SU-DHL-6 (cell line): Measurements from ENCODE around the gene KRTAP10-4.

Experiments
- EZH2phosphoT487 ChIP-seq: fragments of 200-600 bp; sonication (generic), shearing (Covaris generic); conservative IDR thresholded peaks from 2 replicates; pipeline ENCODE4 v1.6.1; 2018; ENCODE audit warnings: mild to moderate bottlenecking, antibody characterized with exemption, low read length, moderate library complexity, mixed read lengths
- TF ChIP-seq, protein P1 (sequence below): fragments of 200-600 bp; sonication (generic); IDR thresholded peaks from one replicate; pipeline ENCODE4 v1.5.1; 2017; ENCODE audit warnings: antibody characterized with exemption, mild to moderate bottlenecking, low read length, moderate library complexity; ENCODE audit not compliant: insufficient read depth, poor library complexity, severe bottlenecking

DNA sequence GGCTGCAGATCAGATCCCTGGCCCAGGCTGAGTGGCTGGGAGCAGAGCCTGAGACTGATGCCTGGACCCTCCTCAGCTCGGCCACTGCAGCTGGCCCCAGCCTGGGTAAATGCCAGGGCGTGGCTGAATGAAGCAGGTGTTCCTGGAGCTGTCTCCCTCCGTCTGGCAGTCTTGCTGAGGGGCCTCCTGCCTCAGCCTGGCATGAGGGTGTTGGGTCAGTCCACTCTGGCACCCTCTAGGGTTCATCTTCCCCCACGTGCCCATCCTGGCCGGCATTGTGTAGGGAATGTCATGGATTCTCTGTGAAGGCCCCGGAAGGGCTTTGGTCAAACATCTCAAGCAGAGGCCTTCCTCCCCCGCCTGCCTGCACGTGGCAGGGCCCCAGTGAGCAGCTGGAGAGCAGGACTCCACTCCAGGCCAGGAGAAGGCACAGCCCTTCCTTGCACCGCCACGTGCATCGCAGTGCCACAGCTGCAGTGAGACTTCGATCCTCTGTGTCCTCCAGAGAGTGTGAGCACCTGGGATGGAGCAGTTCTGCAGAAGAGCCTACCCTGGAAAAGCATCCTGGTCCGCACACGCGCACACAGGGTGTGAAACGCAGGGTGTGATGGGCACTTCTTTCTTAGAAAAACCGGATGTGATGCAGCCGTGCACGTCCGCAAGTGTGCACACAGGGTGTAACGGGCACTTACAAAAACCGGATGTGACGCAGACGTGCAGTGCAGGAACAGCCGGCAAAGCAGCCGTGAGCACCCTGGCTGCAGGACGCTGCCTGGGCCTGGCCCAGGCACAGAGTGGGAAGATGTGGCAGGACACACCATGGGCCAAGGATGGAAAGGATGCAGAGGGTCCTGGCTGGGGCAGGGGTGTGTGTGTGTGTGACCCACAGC lies 4.6 kb upstream of the KRTAP10-4 start:
- TF ChIP-seq, protein P1, sequence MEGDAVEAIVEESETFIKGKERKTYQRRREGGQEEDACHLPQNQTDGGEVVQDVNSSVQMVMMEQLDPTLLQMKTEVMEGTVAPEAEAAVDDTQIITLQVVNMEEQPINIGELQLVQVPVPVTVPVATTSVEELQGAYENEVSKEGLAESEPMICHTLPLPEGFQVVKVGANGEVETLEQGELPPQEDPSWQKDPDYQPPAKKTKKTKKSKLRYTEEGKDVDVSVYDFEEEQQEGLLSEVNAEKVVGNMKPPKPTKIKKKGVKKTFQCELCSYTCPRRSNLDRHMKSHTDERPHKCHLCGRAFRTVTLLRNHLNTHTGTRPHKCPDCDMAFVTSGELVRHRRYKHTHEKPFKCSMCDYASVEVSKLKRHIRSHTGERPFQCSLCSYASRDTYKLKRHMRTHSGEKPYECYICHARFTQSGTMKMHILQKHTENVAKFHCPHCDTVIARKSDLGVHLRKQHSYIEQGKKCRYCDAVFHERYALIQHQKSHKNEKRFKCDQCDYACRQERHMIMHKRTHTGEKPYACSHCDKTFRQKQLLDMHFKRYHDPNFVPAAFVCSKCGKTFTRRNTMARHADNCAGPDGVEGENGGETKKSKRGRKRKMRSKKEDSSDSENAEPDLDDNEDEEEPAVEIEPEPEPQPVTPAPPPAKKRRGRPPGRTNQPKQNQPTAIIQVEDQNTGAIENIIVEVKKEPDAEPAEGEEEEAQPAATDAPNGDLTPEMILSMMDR = no peak
- no peak for TF ChIP-seq EZH2phosphoT487
